ENCODE measurements around the gene RXRA.

The RXRA gene

GRCh38 chr9:134355158-134355557 is 28.9 kb downstream of the RXRA start:
- no peak for DNase-seq (ENCODE audit: low read depth)

GRCh38 chr9:134355561-134356279 is 29.5 kb downstream of the RXRA start:
- no peak for DNase-seq (ENCODE audit: low read depth)

GRCh38 chr9:134356496-134357470 is 30.5 kb downstream of the RXRA start:
- DNase-seq (ENCODE audit: low read depth), result no peak

GRCh38 chr9:134357631-134358025 is 31.4 kb downstream of the RXRA start:
- no peak for DNase-seq (ENCODE audit: low read depth)

- no peak for DNase-seq (ENCODE audit: low read depth)
Observed at GRCh38 chr9:134358026-134358661, 31.9 kb downstream of the RXRA start.

GRCh38 chr9:134358662-134359319 is 32.5 kb downstream of the RXRA start:
- peak; percentile 31 for DNase-seq (ENCODE audit: low read depth)

- DNase-seq (ENCODE audit: low read depth), result no peak
Observed at GRCh38 chr9:134359493-134360179, 33.4 kb downstream of the RXRA start.

GRCh38 chr9:134360180-134360759 is 34.0 kb downstream of the RXRA start:
- no peak for DNase-seq (ENCODE audit: low read depth)

GRCh38 chr9:134360897-134361296 is 34.6 kb downstream of the RXRA start:
- no peak for DNase-seq (ENCODE audit: low read depth)

- DNase-seq (ENCODE audit: low read depth), result no peak
Observed at GRCh38 chr9:134361426-134361825, 35.2 kb downstream of the RXRA start.

GRCh38 chr9:134361843-134362414 is 35.7 kb downstream of the RXRA start:
- DNase-seq (ENCODE audit: low read depth), result no peak

GRCh38 chr9:134363450-134363849 is 37.2 kb downstream of the RXRA start:
- DNase-seq (ENCODE audit: low read depth), result no peak

GRCh38 chr9:134364391-134365114 is 38.3 kb downstream of the RXRA start:
- no peak for DNase-seq (ENCODE audit: low read depth)

GRCh38 chr9:134365115-134365596 is 38.9 kb downstream of the RXRA start:
- no peak for DNase-seq (ENCODE audit: low read depth)

GRCh38 chr9:134365791-134366222 is 39.6 kb downstream of the RXRA start:
- no peak for DNase-seq (ENCODE audit: low read depth)

GRCh38 chr9:134366223-134367031 is 40.2 kb downstream of the RXRA start:
- DNase-seq (ENCODE audit: low read depth), result peak; percentile 79

GRCh38 chr9:134367061-134367460 is 40.8 kb downstream of the RXRA start:
- DNase-seq (ENCODE audit: low read depth), result no peak

- DNase-seq (ENCODE audit: low read depth), result no peak
Observed at GRCh38 chr9:134367791-134368490, 41.7 kb downstream of the RXRA start.
